HG03439 (cell line): ENCODE measurements around the gene RFXAP.

Experiments
- ATAC-seq: cut with Tn5 transposase; IDR thresholded peaks from one replicate; pipeline ENCODE4 v1.9.1; 2021; ENCODE audit warnings: mild to moderate bottlenecking, moderate library complexity; ENCODE audit not compliant: unreplicated experiment

RFXAP gene

GRCh38 chr13:36862722-36863121 lies 43.7 kb downstream of the RFXAP start:
- ATAC-seq: no peak

GRCh38 chr13:36865265-36865664 lies 46.2 kb downstream of the RFXAP start:
- ATAC-seq: no peak

DNA sequence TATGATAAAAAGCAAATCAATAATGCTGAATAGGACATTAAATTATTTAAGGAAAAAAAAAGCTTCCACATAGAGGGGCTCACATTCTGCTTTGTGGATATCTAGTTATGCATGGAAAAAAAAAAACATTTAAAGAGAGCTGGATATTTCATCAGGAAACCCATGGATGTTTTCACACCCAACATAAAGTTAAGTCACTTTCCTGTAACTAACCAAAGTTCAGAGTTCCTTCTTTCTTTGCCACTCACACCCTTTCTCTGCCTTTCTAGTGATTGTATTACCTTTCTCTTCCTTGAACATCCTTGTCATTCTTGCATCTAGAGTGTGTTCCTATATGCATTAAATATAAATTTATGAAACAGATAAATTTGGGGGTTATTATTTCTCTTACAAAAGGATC lies 47.2 kb downstream of the RFXAP start:
- ATAC-seq: no peak

- ATAC-seq: no peak
Measured at GRCh38 chr13:36870050-36870692, 51.1 kb downstream of the RFXAP start.

- ATAC-seq: no peak
Measured at GRCh38 chr13:36872621-36873020, 53.6 kb downstream of the RFXAP start.

GRCh38 chr13:36875431-36875830 lies 56.4 kb downstream of the RFXAP start:
- no peak for ATAC-seq

DNA sequence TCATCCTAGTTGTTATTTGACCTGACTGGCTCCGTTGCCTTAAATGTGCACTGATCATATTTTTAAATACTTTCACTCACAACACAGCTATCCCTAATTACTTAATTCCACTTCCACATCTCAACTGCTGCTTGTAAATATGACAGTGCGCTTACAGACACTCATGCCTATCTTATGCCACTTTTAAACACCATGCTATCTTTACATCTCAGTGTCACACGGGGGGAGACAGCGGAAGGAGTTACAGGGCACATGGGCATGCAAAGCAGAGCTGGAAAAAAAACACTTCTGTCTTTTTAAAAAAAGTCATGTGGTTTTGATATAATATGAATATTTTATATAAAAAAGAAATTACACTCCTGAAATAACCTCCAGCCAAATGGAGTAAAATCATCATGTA lies 56.9 kb downstream of the RFXAP start:
- ATAC-seq: no peak
